Lung (tissue), 12 donors: ENCODE data around the gene SMIM14. TPM values are rescaled to one million over a fixed set of nuclear protein-coding genes. Genes with fewer than 3 reads are reported as not detected.
"Not testable (repeated sequence)": the region's sequence is repeated elsewhere in the genome, so short reads cannot be mapped to it uniquely, and the experiment has no call there.

Experiments used
- ATAC-seq: fragments of 200-7000 bp; cut with Tn5 transposase; one replicate; pipeline ENCODE4 v1.9.1; 2020; ENCODE audit warnings: moderate number of reproducible peaks; ENCODE audit not compliant: insufficient read depth, low FRiP score
- DNase-seq, 3 donors: peaks; one replicate each; pipeline ENCODE4 v3.0.0-alpha.2; 2013 to 2017
- H3K27ac ChIP-seq, 2 donors: one replicate each; pipeline ENCODE4 v1.5.1; 2013; ENCODE audit warnings: mild to moderate bottlenecking in 2 of 2, moderate library complexity in 2 of 2, control low read depth in 1 of 2, inconsistent platforms in 1 of 2, low read depth in 1 of 2, low read length in 1 of 2
- H3K27me3 ChIP-seq, 3 donors: one replicate each; pipeline ENCODE4 v1.5.1; 2013; ENCODE audit warnings: low read length in 2 of 3; ENCODE audit not compliant: control insufficient read depth in 3 of 3, insufficient read depth in 3 of 3
- H3K36me3 ChIP-seq, 4 donors: one replicate each; pipeline ENCODE4 v1.5.1; 2013; ENCODE audit warnings: low read length in 4 of 4, mild to moderate bottlenecking in 1 of 4, moderate library complexity in 1 of 4; ENCODE audit not compliant: control insufficient read depth in 4 of 4, insufficient read depth in 4 of 4
- H3K4me1 ChIP-seq, 5 donors: one replicate each; pipeline ENCODE4 v1.5.1; 2013; ENCODE audit warnings: low read length in 5 of 5, mild to moderate bottlenecking in 2 of 5, moderate library complexity in 1 of 5; ENCODE audit not compliant: control insufficient read depth in 5 of 5, insufficient read depth in 5 of 5
- H3K4me3 ChIP-seq: one replicate; pipeline ENCODE4 v1.5.1; 2013; ENCODE audit warnings: mild to moderate bottlenecking, control low read depth, moderate library complexity
- H3K9ac ChIP-seq, 2 donors: one replicate each; pipeline ENCODE4 v1.5.1; 2013; ENCODE audit warnings: low read length in 2 of 2, control low read depth in 1 of 2; ENCODE audit not compliant: insufficient read depth in 1 of 2
- H3K9me3 ChIP-seq, 4 donors: one replicate each; pipeline ENCODE4 v1.5.1; 2013; ENCODE audit warnings: low read length in 3 of 4, mild to moderate bottlenecking in 1 of 4, moderate library complexity in 1 of 4; ENCODE audit not compliant: control insufficient read depth in 4 of 4, insufficient read depth in 3 of 4
- CTCF ChIP-seq: IDR thresholded peaks from 2 replicates; pipeline ENCODE4 v1.5.1; 2012; ENCODE audit warnings: mild to moderate bottlenecking; ENCODE audit errors: control extremely low read depth, extremely low read depth
- WGBS, 2 donors: extraction: QIAGEN DNeasy Blood & Tissue Kit; methylation state at CpG; one replicate each; pipeline ENCODE4 v1.1.7; 2013; 5-methylcytosine and 5-hydroxymethylcytosine counted together
- polyA plus RNA-seq, 2 donors: library from polyadenylated mRNA; stranded (reverse); fragments of 200-250 nt; gene quantifications; one replicate each; pipeline ENCODE4 v1.2.1, GENCODE V29; 2013
- total RNA-seq, 2 donors: library from RNA; depleted of rRNA in 1 of 2; stranded (reverse); fragments of >200 nt in 1 of 2; gene quantifications; one replicate each; pipeline ENCODE4 v1.2.1, GENCODE V29; 2014 to 2021
- donor health status: control.
- donor health status: control.
- donor health status: Bipolar disorder and iron deficiency.
- donor health status: healthy.
- donor health status: DM: yes; HTN: yes; CAD: no.

SMIM14 gene
- total and polyA plus RNA-seq, 4 donors: 23.4 to 52.1 (median 33.7) TPM

GRCh38 chr4:39616651-39617050, 22.0 kb downstream of the SMIM14 start:
- ATAC-seq (no peak), DNase-seq (no peak)
- no peaks in the 10 kb centered on the region for H3K36me3 ChIP-seq
- H3K27ac ChIP-seq: no peak overlapping the region
- no peak overlapping the region for H3K9ac ChIP-seq
- 94 to 98% methylated on average over 1 of the region's 1 CpG for WGBS, 2 donors
- H3K4me3 ChIP-seq: no peak overlapping the region
- TF ChIP-seq CTCF: no peak
- no peaks in the 10 kb centered on the region for H3K9me3 ChIP-seq
- H3K27me3 ChIP-seq: no peaks in the 10 kb centered on the region
- peaks cover 0 to 12% (median 0%) of the 10 kb centered on the region in 5 donors for H3K4me1 ChIP-seq

GRCh38 chr4:39616112-39616511, 22.6 kb downstream of the SMIM14 start:
- not testable (repeated sequence) for H3K4me1 ChIP-seq, H3K9ac ChIP-seq, H3K9me3 ChIP-seq, H3K27ac ChIP-seq, H3K36me3 ChIP-seq, ATAC-seq, H3K4me3 ChIP-seq, H3K27me3 ChIP-seq, DNase-seq
- 98 to 99% methylated on average over 6 of the region's 6 CpGs for WGBS, 2 donors

- Histone ChIP-seq H3K9ac (no peak overlapping the region), H3K9me3 (no peaks in the 10 kb centered on the region), H3K4me1 (peaks cover 0 to 5% (median 0%) of the 10 kb centered on the region in 5 donors), H3K27ac (no peak overlapping the region), H3K4me3 (no peak overlapping the region), H3K36me3 (peaks cover 0 to 1% (median under 1%) of the 10 kb centered on the region in 4 donors), H3K27me3 (no peaks in the 10 kb centered on the region)
- no peak for TF ChIP-seq CTCF
- no peak for DNase-seq
- ATAC-seq: no peak
- 88 to 97% methylated on average over 3 of the region's 3 CpGs for WGBS, 2 donors
Measured at GRCh38 chr4:39614487-39615162, 24.0 kb downstream of the SMIM14 start.

- WGBS, 2 donors: 37 to 53% methylated on average over 2 of the region's 2 CpGs
- ATAC-seq (no peak), DNase-seq (peak in 2 of 3 donors; percentile 47 to 53)
- Histone ChIP-seq H3K9ac (peak overlapping the region in 1 of 2 donors; percentile 53), H3K9me3 (no peaks in the 10 kb centered on the region), H3K27me3 (no peaks in the 10 kb centered on the region), H3K4me3 (no peak overlapping the region), H3K27ac (no peak overlapping the region), H3K36me3 (peaks cover 0 to 5% (median 4%) of the 10 kb centered on the region in 4 donors), H3K4me1 (peaks cover 0 to 5% (median 0%) of the 10 kb centered on the region in 5 donors)
- TF ChIP-seq CTCF: no peak
Measured at GRCh38 chr4:39613093-39613656, 25.5 kb downstream of the SMIM14 start.
